ENCODE measurements around the gene ST3GAL3.

- TF ChIP-seq CTCF (IDR thresholded peaks at IDR 0.05) (no peak), POLR2AphosphoS5 (IDR thresholded peaks at IDR 0.05) (no peak), POLR2A (IDR thresholded peaks at IDR 0.05) (no peak)
Measured at GRCh38 chr1:43835082-43836021, 128.0 kb downstream of the ST3GAL3 start.
